HepG2 (cell line): ENCODE results near the gene SPRYD3. TPM values are rescaled to one million over a fixed set of nuclear protein-coding genes. Genes with fewer than 3 reads are reported as not detected.

Experiments used
- AHDC1 ChIP-seq: sonication (generic); formaldehyde crosslinking; IDR thresholded peaks from 2 replicates; pipeline ENCODE4 v1.5.1; 2020; ENCODE audit warnings: mild to moderate bottlenecking, missing genetic modification reagents, borderline replicate concordance
- ARNT2 ChIP-seq: sonication (generic); formaldehyde crosslinking; IDR thresholded peaks from 2 replicates; pipeline ENCODE4 v1.8.0; 2022; ENCODE audit warnings: mild to moderate bottlenecking, low read depth, missing genetic modification reagents, moderate library complexity
- CBX2 ChIP-seq, 2 experiments: fragments of 200-600 bp in 1 of 2; sonication (generic); formaldehyde crosslinking in 1 of 2; IDR thresholded peaks; 2 replicates each; pipeline versions ENCODE4 v1.7.0 to v1.8.1; 2018 to 2022; ENCODE audit warnings: low read depth in 2 of 2, low read length in 1 of 2, mild to moderate bottlenecking in 1 of 2, missing genetic modification reagents in 1 of 2
- FOXA3 ChIP-seq: IDR thresholded peaks from 2 replicates; pipeline ENCODE4 v1.6.1; 2016; ENCODE audit warnings: missing genetic modification reagents, missing compliant biosample characterization
- HIC2 ChIP-seq: sonication (generic); formaldehyde crosslinking; IDR thresholded peaks from 2 replicates; pipeline ENCODE4 v1.9.0; 2022; ENCODE audit warnings: low read depth, missing genetic modification reagents
- MTERF4 ChIP-seq: sonication (generic); formaldehyde crosslinking; IDR thresholded peaks from 2 replicates; pipeline ENCODE4 v1.8.0; 2023; ENCODE audit warnings: mild to moderate bottlenecking, missing genetic modification reagents
- NCOA5 ChIP-seq: sonication (generic); formaldehyde crosslinking; IDR thresholded peaks from 2 replicates; pipeline ENCODE4 v1.4.0; 2020; ENCODE audit warnings: missing genetic modification reagents
- NFYB ChIP-seq: sonication (generic); formaldehyde crosslinking; IDR thresholded peaks from 2 replicates; pipeline ENCODE4 v1.4.0; 2020; ENCODE audit warnings: missing genetic modification reagents
- TOPORS ChIP-seq: sonication (generic); formaldehyde crosslinking; IDR thresholded peaks from 2 replicates; pipeline ENCODE4 v1.8.0; 2023; ENCODE audit warnings: mild to moderate bottlenecking, missing genetic modification reagents
- UBTF ChIP-seq: sonication (generic); formaldehyde crosslinking; IDR thresholded peaks from 2 replicates; pipeline ENCODE4 v1.4.0; 2020; ENCODE audit warnings: mild to moderate bottlenecking, missing genetic modification reagents
- ZNF292 ChIP-seq: sonication (generic); formaldehyde crosslinking; IDR thresholded peaks from 2 replicates; pipeline ENCODE4 v1.8.1; 2022; ENCODE audit warnings: mild to moderate bottlenecking, low read depth, missing genetic modification reagents, borderline replicate concordance
- ZNF496 ChIP-seq: sonication (generic); formaldehyde crosslinking; IDR thresholded peaks from 2 replicates; pipeline ENCODE4 v1.8.1; 2023; ENCODE audit warnings: mild to moderate bottlenecking, moderate library complexity, missing genetic modification reagents; ENCODE audit not compliant: insufficient replicate concordance
- ZSCAN5A ChIP-seq: sonication (generic); formaldehyde crosslinking; IDR thresholded peaks from 2 replicates; pipeline ENCODE4 v1.8.0; 2022; ENCODE audit warnings: mild to moderate bottlenecking, missing genetic modification reagents, borderline replicate concordance
- polyA plus RNA-seq, 8 experiments: library from polyadenylated mRNA; depleted of rRNA in 3 of 8; stranded (reverse) in 7 of 8; unstranded in 1 of 8; fragments of >200 nt; fragmentation: Illumina TruSeq in 4 of 8; extraction: Trizol in 4 of 8; gene quantifications; 2 replicates each; pipeline versions ENCODE4 v1.2.1 to v1.2.3, GENCODE V29; 2011 to 2016; ENCODE audit warnings: low read depth in 4 of 8, missing spikeins in 1 of 8, mixed read lengths in 1 of 8; ENCODE audit not compliant: insufficient read depth in 1 of 8
- total RNA-seq, 5 experiments: library from RNA; depleted of rRNA; stranded (reverse); fragments of >200 nt; fragmentation: Illumina TruSeq; extraction: Trizol; gene quantifications; 2 replicates each; pipeline ENCODE4 v1.2.3, GENCODE V29; 2016; ENCODE audit warnings: low read depth in 1 of 5

The SPRYD3 gene
- total and polyA plus RNA-seq, 2 of the 13 experiments (the other 11 are each of a cell fraction or from before 2014, with no cell fraction given), result 9.0 to 9.2 TPM

- TF ChIP-seq UBTF (CRISPR knock-in tag), result peak; percentile 90
- TF ChIP-seq FOXA3 (CRISPR knock-in tag), result 0 out of 2 replicates have a peak, but pooled peaks have one; percentile 30
- no peak for TF ChIP-seq TOPORS
- TF ChIP-seq CBX2 (IDR thresholded peaks at IDR 0.05; ENCODE audit: low read depth, low read length), result no peak
- TF ChIP-seq CBX2 (CRISPR knock-in tag; IDR thresholded peaks at IDR 0.05; ENCODE audit: low read depth), result no peak
- TF ChIP-seq ARNT2 (CRISPR knock-in tag), result peak; percentile 79
- no peak; the same call in 1 of the 2 replicates for TF ChIP-seq ZSCAN5A
- TF ChIP-seq MTERF4 (CRISPR knock-in tag), result no peak; the same call in 1 of the 2 replicates
- TF ChIP-seq ZNF496 (CRISPR knock-in tag), result no peak
- no peak for TF ChIP-seq NCOA5 (CRISPR knock-in tag)
- TF ChIP-seq AHDC1 (CRISPR knock-in tag), result no peak
- TF ChIP-seq ZNF292 (CRISPR knock-in tag), result no peak
- TF ChIP-seq NFYB (CRISPR knock-in tag), result peak; percentile 99
- TF ChIP-seq HIC2 (CRISPR knock-in tag), result peak; percentile 83
These were observed at the start of gene SPRYD3 (continued) for GRCh38 chr12:53079226-53080117.
